Stimulated activated CD8-positive, alpha-beta memory T cell treated with anti-CD3 and anti-CD28 coated beads, Interleukin-4, amount 100 ng/mL, for 24 hours (primary cell): ENCODE data around the gene NFAM1.

ENCODE experiments used
- DNase-seq: peaks from one replicate; pipeline ENCODE4 v3.0.0-alpha.2; 2020; ENCODE audit warnings: low read depth

Gene NFAM1

DNA sequence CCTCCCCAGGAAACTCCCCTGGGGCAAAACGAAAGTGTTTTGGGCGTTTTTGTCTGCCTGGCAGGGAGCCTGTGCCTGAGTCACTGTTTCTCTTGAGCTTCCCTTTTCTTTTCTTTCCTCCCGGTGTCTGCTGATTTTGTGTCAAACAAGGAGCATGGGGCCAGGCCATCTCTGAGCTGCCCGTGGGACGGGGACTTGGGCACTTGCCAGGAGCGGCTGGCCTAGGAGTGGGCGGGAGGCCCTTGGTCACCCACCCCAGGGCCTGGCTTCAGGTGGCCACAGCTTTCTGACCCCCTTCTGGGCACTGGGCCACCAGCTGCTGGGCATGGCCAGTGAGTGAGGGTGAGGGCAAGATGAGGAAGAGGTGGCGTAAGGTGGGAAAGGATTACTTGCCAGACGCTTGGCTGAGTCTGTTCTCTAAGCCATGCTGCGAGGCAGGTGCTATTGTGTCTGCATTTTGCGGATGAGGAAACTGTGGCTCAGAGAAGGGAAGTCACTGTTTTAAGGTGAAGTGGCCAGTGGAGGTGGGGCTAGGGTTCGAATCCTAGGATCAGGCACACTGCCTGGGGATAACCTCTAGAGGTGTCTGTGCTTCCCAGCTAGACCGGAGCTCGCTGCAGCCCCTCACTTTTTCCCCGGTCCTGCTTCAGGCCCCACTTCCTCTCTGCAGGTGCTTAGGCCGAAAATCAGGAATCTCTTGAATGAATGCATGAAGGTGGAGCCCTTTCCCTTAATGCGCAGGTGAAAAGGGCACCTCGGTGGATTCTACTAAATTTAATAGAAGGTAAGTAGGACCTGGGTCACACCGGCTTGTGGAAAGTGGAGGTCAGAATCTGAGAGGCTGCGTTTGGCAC lies 7.8 kb upstream of the NFAM1 start:
- no peak for DNase-seq

DNA sequence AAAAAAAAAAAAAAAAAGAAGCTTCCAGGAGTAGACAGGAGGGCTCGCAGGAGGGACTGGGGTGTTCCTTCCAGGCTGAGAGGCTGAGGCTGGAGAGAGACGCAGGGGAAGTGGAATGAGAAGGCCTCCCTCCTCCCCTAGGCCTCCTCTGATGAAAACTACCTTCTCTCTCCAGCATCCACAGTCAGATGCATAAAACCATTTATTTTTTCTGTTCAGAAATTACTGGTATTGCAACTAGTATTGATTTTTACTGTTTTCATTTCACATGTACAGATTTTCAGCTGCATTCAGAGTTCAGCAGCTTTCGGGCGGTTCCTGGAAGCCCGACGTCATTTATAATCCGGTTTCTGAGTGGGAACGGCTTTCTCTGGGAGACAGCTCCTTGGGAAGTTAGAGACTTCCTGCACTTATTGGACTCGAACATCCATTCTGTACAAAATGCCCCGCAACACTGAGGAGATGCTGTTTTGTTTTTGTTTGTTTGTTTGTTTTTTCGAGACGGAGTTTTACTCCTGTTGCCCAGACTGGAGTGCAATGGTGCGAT lies 6.9 kb upstream of the NFAM1 start:
- DNase-seq: no peak

DNA sequence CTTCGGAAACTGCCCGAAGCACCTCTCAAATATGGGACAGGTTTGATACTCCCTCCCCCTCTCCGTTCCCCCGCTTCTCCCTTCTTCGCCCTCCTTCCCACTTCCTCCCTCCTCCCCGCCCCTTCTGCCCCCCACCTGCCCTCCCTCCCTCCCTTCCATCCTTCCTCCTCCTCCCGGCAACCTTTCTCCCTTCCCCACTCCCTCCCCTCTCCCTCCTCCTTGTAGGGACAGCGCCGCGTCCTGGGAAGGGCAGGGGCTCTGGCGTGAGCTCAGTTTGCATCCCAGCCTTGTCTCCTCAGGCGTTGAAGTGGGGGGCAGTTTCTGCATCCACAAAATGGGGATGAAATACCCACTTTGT lies 6.1 kb upstream of the NFAM1 start:
- no peak for DNase-seq

DNA sequence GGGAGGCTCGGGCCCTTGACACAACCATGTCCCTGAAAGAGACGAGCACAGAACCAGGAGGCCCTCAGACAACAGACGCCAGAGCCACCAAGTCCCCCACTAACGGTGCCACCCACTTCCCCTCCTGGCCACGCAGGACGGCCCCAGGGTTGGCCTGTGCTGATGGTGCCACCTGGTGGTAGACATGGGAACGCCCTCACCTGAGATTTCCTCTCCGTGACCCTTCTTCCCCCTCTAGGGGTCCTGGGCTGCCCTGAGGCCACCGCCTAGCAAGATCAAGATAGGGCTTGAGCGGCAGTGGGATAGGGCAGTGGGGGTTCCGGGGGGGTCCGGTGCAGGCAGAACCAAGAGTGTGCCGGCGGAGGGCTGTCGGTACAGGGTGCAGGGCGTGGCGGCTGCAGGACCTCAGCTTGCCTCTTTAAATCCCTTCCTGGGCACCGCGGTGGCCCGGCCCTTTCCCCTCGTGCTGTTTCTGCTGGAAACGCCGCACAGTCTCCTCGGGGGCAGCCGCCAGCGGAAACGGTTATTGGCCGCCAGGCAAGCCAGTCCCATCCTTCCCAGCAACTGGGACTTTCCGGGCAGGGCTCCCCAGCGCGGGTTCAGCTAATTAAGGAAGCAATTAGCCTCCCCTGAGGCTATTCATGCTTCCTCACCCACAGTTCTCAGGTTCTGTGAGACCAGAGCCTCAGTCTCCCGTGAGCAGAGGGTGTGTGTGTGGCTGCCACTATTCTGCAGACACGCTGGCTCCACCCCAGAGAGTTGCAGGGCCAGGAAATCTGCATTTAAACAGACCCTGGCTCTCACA lies 5.5 kb upstream of the NFAM1 start:
- DNase-seq: peak; percentile 72

DNA sequence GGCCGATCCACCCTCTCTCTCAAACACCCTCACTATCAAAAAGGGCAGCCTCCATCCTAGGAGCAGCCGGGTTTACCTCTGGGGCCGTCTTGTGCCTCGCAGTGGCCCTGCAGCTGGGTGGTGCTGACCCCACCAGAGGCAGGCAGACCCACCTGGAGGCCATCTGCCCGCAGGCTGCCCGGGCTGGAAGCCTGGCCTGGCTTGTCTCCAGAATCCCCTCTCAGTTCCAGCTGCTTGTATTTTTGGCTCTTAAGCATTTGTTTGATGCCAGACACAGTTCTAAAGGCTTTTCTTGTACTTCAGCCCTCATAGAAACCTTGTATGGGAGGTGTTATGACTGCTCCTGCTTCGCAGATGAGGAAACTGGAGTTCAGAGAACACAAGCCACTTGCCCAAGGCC lies 4.2 kb upstream of the NFAM1 start:
- no peak for DNase-seq

DNA sequence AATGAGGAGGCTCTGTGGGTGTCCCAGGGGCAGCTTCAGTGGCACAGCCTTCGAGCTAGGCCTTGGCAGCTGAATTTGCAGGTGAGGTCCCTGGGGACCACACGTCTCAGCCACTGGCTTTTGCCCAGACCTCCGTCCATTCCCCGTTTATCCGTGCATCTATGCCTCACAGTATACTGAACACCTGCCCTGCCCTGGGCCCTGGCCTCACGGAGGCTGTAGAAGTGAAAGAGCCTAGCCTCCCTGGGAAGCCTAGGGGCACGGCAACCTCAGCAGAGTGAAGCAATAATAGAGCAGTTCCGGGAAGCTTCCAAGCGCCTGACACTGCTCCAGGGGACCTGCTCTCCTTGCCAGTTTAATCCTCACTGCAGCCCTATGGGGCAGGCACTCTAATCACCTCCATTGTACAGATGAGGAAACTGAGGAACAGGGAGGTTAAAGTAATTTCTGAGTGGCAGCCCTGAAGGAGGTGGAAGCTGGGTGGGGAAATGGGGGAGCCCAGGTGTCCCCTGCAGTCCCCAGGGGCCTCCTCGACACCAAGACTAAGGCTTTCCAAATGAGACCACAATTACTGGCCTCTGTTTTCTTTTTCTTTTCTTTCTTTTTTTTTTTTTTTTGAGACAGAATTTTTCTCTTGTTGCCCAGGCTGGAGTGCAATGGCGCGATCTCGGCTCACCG lies 2.7 kb upstream of the NFAM1 start:
- DNase-seq: no peak

DNA sequence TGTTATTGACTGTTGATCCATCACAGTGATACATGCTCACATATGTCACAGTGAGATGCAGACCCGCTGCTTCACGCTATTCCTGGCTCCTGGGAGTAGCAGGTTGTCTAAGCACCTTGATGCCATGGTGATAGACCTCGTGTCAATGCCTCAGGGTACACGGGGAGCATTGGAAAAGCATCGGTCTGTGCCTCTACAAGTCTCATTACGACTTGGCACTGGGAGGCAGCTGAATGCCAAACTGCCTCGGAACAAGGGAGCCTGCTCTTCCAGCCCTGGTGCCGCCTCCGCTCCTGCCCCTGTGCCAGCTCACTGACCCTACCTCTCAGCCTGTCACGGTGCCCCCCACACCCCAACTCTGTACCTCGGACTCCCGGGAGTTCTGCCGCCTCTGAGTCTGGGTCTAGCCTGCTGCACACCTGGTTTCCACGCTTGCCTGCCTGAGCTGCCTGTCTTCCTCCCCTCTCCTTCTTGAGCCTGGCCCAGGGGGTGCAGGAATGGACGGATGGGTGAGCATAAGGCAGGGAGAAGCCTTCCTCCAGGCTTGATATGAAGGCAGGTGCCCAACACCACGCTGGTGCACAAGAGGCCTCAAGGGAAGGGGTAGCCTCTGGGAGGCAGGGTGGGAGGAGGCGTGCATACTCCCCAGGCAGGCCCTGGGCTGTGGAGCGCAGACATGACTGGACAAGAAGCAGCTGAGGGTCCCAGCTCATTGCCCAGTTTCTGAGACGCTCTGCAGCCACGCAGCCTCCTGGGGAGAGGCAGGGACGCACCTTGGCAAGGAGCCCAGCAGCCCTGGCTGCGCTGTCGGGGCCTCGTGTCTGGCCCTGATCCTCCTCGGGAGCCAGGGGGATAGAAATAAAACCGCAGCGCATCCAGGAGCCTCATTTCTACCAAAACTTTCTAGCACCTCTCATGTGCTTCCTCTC lies 1.8 kb upstream of the NFAM1 start:
- no peak for DNase-seq

DNA sequence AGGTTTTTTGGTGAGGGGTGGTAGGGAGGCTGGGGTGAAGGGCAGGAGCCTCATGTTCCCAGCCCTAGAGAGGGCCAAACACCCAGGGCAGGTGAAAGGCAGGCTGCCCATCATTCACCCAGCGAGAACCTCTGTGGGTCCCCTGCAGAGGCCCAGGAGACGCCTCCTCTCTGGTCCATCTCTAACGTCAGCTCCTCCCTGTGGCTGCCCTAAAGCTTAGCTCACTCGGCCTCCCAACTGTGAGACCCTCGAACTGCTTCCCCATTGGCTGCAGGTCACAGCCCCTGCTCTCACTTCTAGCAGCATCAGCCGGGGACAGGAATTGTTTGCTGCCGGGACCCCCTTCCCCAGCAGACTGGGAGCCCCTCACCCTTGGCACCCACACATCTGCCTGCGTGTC lies 615 bp upstream of the NFAM1 start:
- DNase-seq: no peak

DNA sequence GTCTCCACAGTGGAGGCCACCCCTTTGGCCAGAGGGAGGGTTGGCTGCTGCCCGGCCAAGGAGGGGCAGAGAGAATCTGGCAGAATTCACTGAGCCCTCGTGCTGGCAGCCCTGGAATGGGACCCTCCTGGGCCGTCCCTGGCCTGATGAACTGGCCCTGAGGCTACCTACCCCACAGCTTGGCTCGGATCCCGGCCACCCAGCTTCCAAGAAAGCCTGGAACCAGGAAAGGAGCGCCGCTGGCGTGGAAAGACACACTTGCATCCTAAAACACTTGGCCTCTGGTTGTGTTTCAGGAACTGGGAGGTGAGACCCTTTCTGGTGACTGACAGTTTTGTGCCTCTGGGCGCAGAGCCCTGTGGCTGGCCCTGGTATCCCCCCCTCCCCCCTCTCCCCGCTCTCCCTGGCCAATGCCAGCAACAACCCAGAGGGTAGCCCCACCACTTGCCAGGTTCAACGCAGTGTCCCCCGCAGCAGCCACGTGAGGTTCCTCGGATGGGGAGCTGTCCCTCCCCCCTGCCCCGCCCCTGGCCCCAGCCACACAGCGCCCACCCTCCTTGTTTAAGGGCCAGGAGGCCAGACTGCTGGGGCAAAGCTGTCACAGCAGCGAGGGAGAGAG lies 693 bp downstream of the NFAM1 start:
- DNase-seq: no peak

DNA sequence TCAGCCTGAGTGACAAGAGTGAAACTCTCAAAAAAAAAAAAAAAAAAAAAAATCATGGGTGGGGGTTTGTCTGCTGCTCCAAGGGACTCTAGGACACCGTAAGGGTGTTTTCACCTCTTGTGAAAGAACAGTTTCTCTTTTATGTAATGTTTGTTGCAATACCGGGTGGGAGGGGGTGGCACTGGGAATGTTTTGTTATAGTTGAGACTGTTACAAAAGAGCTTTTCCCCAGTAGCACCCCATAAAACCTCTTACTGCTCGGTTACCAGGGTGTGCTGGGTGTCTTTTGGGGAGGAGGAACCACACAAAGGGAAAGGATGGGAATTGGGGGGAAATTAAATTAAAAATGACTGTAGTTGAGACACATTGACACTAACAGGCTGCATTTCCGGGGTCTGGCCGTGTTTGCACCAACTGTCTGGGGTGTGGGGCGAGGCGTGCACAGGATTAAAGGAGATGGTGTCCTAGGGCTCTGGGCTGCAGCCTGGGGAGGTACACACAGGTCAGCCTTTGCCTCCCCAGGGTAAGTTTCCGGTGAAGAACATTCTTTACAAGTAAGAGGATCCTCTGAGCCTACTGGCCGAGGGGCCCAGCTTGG lies 1.6 kb downstream of the NFAM1 start:
- DNase-seq: no peak

DNA sequence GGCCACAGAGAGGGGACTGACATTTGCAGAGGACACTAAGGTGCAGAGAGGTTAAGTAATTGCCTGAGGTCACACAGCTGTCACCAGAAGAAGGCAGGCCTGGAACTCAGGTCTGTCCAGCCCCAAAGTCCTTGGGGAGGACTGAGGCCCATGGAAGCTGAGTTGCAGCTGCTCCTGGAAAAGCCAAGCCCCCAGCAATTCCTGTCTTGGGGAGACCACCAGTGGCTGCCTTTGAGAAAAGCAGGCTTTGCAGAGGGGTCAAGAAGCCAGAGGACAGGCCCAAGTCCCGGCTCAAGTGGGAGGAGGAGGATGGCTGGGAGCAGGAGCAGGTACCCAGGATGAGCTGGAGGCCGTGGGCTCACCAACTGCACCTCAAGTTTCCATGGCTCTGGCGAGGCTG lies 3.4 kb downstream of the NFAM1 start:
- no peak for DNase-seq

DNA sequence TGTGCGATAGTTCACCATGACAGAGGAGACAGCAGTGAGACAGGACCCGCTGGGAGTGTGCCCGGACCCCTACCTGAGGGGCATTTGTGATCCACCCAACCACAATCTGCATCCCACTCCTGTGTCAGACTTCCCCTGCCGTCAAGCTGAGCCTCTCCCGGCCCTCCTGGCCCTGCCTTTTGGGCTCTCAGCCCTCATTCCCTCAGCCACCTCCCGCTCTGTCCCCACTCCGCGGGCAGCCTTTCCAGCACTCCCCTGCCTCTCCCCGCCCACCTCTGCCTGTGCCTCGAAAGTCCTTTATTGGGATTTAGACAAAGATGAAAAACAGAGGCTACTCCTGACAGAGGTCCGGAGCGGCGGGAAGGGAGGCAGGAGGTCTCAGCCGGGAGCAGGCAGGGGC lies 4.2 kb downstream of the NFAM1 start:
- DNase-seq: no peak

DNA sequence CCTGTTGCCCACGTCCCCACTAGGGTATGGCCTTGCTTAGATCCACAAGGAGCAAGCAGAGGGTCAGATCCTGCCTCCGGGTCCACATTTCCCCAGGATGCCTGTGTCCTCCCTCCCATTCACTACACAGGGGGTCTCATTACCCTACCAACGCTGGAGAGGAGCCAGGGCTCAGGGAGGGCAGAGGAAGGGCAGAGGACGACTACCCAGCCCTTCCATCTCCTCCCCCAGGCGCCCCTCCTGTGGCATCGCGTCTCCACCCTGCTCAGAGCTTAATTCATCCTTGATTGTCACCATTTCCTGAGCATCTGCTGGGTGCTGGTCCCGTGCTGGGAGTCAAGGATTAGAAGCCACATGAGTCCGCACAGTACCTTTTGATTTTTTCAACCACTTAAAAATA lies 5.0 kb downstream of the NFAM1 start:
- DNase-seq: no peak

DNA sequence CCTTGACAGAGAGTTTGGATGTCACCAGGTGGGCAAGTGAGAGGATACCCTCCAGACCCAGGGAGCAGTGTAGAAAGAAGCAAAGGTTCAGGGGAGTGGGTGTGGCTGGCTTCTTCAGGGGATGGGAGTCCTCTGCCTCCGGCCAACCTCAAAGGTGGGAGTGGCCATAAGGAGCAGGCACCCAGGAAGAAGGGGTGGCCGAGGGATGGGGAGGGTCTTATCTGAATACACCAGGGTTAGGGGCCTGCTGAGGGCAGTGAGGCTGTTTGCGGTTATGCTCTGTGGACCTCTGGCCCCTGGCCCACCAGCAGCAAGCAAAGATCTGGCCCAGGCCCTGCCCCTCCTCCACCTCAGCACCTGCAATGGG lies 6.2 kb downstream of the NFAM1 start:
- DNase-seq: no peak

DNA sequence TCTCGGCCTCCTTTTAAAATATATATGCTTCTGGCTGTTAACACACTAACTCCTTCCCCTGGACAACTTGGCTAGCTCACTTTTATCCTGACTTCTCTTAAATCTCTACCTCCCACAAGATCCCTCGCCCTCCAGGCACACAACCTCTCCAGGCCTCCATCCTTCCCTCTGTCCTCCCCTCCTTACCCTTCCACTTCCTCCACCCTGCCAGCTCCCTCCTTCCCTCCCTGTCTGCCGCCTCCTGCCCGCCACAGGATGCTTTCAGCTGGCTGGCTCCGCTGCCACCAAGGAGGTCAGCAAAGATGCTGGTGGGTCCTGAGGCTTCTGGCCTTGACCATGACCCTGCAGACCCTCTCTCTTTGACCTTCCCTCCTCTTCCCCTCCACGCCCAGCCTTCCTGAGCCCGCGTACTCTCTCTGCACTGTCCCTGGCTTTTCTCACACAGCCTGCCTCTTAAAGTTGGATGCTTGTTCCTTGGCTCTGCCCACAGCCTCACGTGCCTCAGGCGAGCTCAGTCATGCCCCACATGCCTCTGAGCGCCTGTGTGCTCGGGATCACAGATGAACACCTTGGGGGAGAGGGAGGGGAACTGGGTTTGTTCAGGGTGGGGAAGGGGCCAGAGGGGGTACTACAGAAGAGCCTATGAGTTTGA lies 6.7 kb downstream of the NFAM1 start:
- no peak for DNase-seq

DNA sequence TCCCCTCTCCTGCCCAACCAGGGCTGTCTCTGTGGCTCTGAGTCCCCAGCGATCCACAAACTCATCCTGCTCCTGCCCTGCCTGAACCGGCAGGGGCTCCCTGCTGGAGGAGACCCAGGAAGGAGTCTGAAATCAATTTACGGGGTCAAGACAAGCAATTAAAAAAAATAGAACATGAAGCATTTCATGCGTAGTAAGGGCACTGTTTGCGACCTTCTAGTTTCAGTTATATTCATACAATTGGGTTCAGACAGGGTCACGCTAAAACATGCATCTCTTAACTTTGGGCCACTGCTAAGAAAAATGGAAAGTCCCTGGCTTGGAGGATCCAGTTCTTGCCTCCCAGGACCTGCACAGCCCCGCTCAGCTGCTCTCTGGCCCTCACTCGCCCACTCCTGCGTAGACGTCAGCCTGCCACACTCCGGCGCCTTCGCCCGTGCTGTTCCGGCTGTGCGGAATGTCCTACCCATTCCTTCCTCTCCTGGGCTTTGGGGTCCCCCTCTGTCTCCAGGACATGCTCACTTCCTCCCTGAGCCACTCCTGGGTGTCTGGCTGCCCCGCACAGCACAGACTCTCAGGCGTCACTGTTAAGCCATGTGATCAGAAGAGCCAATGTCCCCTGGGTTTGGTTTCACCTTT lies 12.8 kb downstream of the NFAM1 start:
- DNase-seq: no peak

DNA sequence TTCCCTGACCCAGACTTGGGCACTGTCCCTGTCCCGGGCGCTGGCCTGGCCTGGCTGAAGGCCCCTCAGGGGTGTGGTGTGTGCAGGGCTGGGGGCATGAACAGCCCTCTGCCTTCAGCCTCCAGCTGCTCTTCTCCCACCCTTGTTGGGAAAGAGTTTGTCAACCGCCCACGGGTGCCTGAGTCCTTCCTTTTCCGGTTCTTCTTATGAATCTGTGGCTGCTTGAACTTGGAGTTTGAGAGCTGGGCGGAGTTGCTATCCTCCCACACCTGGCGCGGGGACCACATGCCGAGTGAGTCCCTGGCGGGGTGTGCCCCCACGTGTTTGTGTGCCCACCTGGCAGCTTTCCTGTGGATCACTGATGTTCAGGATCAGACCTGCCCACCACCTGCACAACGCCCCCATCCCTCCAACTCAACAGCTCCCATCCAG lies 13.4 kb downstream of the NFAM1 start:
- DNase-seq: no peak

DNA sequence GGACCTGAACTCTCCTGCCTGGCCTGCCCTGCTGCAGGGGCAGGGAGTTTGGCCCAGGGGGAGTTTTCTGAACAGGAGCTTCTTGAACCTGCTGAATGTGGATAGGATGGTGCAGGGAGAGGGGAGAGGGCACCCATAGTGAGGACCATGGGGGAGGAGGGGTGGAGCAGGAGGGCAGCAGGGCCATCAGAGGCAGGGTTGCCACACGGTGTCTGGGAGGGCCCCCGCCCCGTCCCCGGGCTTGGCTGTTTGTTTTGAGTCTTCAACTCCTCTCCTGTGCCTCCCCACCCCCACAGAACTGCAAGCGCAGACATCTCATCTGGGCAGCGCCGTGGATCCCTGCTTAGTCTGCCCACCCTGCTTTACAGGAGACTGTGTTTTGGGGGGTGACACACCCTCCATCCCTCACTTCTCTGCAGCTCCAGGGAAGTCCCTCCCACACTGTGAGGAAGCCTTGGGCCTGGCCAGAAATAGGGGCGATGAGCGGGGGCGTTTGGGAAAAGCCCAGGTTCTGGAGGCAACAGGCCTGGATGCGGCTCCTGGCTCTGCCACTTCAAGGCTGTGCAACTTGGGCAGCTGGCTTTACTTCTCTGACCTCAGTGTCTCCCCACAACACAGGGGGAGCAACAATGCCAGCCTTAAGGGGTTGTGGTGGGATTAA lies 14.4 kb downstream of the NFAM1 start:
- DNase-seq: no peak

DNA sequence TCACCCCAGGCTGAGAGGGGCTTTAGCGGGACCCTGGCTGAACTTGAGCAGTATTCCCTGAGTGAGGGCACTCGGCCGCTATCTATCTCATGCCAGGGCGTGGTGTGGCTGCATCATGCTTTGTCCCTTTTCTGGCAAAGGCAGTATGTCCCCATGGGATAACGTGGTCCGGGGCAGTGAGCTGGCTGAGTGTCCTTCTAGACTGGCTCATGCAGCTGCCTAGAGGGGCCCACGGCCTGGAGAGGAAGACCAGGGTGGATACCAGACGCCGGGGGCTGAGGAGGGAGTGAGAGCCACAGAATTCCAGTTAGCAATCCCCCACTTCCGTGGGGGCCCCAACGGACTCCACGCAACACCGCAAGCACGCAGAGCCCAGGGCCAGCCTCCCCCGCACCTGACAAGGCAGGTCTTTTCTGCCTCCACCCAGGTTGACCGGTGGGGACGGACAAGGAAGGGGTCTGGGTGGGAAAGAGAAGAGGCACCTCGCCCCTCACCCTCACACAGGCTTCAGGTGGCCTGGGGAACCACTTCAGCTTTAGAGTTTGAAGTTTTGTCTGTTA lies 15.5 kb downstream of the NFAM1 start:
- DNase-seq: no peak
